ENCODE data around the gene PIBF1. TPM values are rescaled to one million over a fixed set of nuclear protein-coding genes. Genes with fewer than 3 reads are reported as not detected.

PIBF1 gene
- total RNA-seq, 1 experiment from 2014 or later = 12.5 TPM

GRCh38 chr13:72986197-72986596 is 204.3 kb downstream of the PIBF1 start:
- intact Hi-C loops (cut with micrococcal nuclease; ENCODE audit: unreplicated experiment) = no loop called here
- no peaks in the 10 kb centered on the region for H3K4me1 Mint-ChIP-seq (ENCODE audit: low read depth, unreplicated experiment)
- BruUV-seq (replicated peaks) = no TSS peak
- TF ChIP-seq CTCF (IDR thresholded peaks at IDR 0.05; ENCODE audit: unreplicated experiment) = no peak
- no peak overlapping the region for H3K27ac Mint-ChIP-seq (ENCODE audit: unreplicated experiment)
- no peak overlapping the region for H3K4me3 Mint-ChIP-seq (ENCODE audit: low read depth, unreplicated experiment)
- H3K9me3 Mint-ChIP-seq (ENCODE audit: low read depth, unreplicated experiment) = no peaks in the 10 kb centered on the region
- CTCF ChIA-PET = no interaction called here
- no peak for DNase-seq
- H3K36me3 Mint-ChIP-seq (ENCODE audit: insufficient read depth, unreplicated experiment) = no peaks in the 10 kb centered on the region
- H3K27me3 Mint-ChIP-seq (ENCODE audit: unreplicated experiment) = no peaks in the 10 kb centered on the region

GRCh38 chr13:72990953-72991352 is 209.0 kb downstream of the PIBF1 start:
- Mint-ChIP-seq H3K27me3 (ENCODE audit: unreplicated experiment) (no peaks in the 10 kb centered on the region), H3K27ac (ENCODE audit: unreplicated experiment) (no peak overlapping the region), H3K4me1 (ENCODE audit: low read depth, unreplicated experiment) (no peaks in the 10 kb centered on the region), H3K9me3 (ENCODE audit: low read depth, unreplicated experiment) (no peaks in the 10 kb centered on the region), H3K4me3 (ENCODE audit: low read depth, unreplicated experiment) (no peak overlapping the region), H3K36me3 (ENCODE audit: insufficient read depth, unreplicated experiment) (no peaks in the 10 kb centered on the region)
- intact Hi-C loops (cut with micrococcal nuclease; ENCODE audit: unreplicated experiment) = no loop called here
- TF ChIP-seq CTCF (IDR thresholded peaks at IDR 0.05; ENCODE audit: unreplicated experiment) = no peak
- DNase-seq = no peak
- no TSS peak for BruUV-seq (replicated peaks)
- CTCF ChIA-PET = no interaction called here

GRCh38 chr13:72998012-72998411 is 216.1 kb downstream of the PIBF1 start:
- BruUV-seq (replicated peaks) = no TSS peak
- Mint-ChIP-seq H3K36me3 (ENCODE audit: insufficient read depth, unreplicated experiment) (peaks cover 5% of the 10 kb centered on the region), H3K9me3 (ENCODE audit: low read depth, unreplicated experiment) (no peaks in the 10 kb centered on the region), H3K27me3 (ENCODE audit: unreplicated experiment) (no peaks in the 10 kb centered on the region), H3K27ac (ENCODE audit: unreplicated experiment) (no peak overlapping the region), H3K4me3 (ENCODE audit: low read depth, unreplicated experiment) (no peak overlapping the region), H3K4me1 (ENCODE audit: low read depth, unreplicated experiment) (peaks cover 8% of the 10 kb centered on the region)
- no peak for DNase-seq
- intact Hi-C loops (cut with micrococcal nuclease; ENCODE audit: unreplicated experiment) = no loop called here
- CTCF ChIA-PET = no interaction called here
- TF ChIP-seq CTCF (IDR thresholded peaks at IDR 0.05; ENCODE audit: unreplicated experiment) = no peak

- Mint-ChIP-seq H3K27ac (ENCODE audit: unreplicated experiment) (no peak overlapping the region), H3K9me3 (ENCODE audit: low read depth, unreplicated experiment) (no peaks in the 10 kb centered on the region), H3K36me3 (ENCODE audit: insufficient read depth, unreplicated experiment) (peaks cover 5% of the 10 kb centered on the region), H3K27me3 (ENCODE audit: unreplicated experiment) (no peaks in the 10 kb centered on the region), H3K4me3 (ENCODE audit: low read depth, unreplicated experiment) (no peak overlapping the region), H3K4me1 (ENCODE audit: low read depth, unreplicated experiment) (peaks cover 8% of the 10 kb centered on the region)
- DNase-seq = no peak
- no peak for TF ChIP-seq CTCF (IDR thresholded peaks at IDR 0.05; ENCODE audit: unreplicated experiment)
- intact Hi-C loops (cut with micrococcal nuclease; ENCODE audit: unreplicated experiment) = no loop called here
- BruUV-seq (replicated peaks) = no TSS peak
- CTCF ChIA-PET = interaction anchor here (0.6 kb wide), 1 partner anchor 48 kb away, joined by 3 read pairs; no protein-coding TSS in a partner anchor
Measured at GRCh38 chr13:73000027-73000674, 218.2 kb downstream of the PIBF1 start.

All from Calu3 (cell line).